Stimulated activated CD4-positive, alpha-beta T cell treated with anti-CD3 and anti-CD28 coated beads, TNF-alpha, amount 100 ng/mL, for 48 hours (primary cell): ENCODE measurements around the gene MYCT1.

Source experiments
- DNase-seq, 3 donors: peaks; one replicate each; pipeline ENCODE4 v3.0.0-alpha.2; 2020; ENCODE audit warnings: low read depth in 3 of 3

Gene MYCT1

DNA sequence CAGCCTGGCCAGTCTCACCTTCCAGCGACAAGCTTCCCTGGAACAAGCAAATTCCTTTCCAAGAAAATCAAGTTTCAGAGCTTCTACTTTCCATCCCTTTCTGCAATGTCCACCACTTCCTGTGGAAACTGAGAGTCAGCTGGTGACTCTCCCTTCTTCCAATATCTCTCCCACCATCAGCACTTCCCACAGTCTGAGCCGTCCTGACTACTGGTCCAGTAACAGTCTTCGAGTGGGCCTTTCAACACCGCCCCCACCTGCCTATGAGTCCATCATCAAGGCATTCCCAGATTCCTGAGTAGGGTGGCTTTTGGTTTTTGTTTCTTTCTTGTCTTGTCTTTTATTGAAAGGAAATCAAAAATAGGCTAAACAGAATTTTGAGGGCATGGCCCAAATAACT is 24.3 kb downstream of the MYCT1 start:
- DNase-seq: no peak

DNA sequence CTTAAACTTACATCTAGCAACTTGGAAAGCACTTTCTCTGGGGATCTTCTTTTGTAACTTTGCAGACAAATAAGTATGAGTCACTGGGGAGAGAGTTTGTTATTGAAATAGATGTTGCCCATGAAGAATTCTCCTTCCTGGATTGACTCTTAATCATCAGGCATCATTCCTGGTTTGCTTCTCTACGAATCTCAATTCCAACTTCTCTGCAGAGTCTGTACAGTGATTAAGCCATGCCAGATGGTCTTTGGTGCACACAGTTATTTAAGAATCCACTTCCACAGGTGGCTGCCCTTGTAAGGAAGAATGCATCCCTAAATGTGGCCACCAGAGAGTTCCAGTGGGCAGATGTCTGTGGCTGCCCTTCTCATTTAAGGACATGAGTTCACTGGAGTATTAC is 25.7 kb downstream of the MYCT1 start:
- no peak for DNase-seq

GRCh38 chr6:152726313-152726712 is 28.6 kb downstream of the MYCT1 start:
- no peak for DNase-seq

- DNase-seq: no peak
These were observed 29.8 kb downstream of the MYCT1 start for GRCh38 chr6:152727507-152727906.

DNA sequence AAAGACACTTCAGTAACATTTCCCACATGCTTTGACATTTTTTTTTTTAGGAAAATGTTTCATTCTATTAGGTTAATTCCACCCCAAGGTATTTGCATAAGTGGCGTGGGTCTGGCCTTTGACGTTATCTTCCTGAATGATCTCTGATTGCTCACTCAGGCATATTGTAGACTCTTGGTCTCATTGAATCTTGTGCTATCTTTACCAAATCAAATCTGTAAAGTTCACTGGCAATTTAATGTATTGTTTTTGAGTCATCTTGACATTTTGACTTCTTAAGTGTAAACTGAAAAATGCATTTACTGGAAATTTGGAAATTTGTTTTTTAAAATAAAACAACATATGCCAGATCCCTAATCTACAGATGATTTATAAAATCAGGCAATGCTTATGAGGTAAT is 36.9 kb downstream of the MYCT1 start:
- DNase-seq: no peak

DNA sequence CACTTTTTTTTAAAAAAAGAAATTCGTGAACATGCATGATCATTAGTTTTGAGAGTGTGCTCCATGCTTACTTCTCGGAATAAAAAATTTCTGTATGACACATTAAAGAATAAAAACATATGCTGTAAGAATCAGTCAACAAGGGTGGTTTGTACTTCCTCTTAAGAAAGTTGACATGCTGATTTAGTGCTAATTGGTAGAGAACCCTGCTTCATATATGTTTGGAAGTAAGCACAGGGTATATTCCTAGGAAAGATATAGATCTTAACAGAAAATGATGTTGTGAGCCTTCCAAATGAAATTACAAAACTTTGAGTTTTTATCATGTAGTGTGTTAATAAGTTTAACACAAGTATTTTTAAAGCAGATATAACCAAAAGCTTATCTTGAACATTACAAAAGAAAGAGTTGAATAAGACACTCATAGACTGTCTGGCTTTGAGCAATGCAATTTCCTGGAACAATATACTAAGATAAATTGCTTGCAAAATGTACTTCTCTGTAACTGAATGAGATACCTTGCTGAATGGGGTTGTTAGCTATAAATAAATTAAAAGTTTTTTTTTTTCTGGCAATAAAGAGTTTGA is 39.1 kb downstream of the MYCT1 start:
- no peak for DNase-seq

DNA sequence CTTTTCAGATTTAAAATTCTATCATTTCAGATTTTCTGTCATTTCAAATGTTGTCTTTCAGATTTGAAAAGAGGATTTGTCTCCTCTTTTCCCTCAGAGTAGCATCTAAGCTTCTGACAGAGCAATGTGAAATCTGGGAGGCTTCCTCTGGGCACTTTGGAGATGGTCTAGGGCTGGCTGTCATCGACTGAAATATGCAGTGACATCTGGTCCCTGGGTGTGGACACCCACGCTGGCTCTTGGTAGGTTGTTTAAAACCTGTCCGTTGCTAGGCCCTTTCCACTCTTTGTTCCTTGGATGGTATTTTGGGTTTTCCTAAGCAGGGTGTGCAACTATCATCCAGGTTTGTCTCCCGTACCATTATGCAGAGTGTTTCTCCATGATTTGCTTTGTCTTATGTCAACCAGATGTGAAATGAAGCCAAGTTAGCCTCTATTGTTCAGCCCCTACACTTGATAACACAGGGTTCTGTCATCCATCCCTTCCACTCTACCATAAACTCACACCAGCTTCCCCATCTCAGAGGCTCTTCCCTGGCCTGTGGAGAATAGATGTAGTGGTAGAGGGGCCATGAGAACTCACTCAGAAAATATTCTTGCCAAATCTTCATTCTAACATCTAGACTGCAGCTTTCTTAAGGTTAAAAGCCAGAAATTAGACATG is 47.9 kb downstream of the MYCT1 start:
- DNase-seq: no peak

DNA sequence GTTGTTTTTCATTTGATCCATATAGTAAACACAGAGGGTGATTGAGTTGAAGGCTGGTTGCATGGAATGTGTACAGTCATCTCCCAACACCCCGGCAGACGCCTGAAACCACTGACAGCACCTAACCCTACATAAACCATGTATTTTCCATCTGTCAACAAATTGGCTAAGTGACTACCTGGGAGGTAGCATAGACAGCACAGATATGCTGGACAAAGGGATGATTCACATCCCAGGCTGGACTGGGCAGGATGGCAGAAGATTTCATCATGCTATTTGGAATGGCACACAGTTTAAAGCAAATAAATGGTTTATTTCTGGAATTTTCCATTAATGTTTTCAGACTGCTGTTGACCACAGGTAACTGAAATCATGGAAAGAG is 48.5 kb downstream of the MYCT1 start:
- DNase-seq: no peak

DNA sequence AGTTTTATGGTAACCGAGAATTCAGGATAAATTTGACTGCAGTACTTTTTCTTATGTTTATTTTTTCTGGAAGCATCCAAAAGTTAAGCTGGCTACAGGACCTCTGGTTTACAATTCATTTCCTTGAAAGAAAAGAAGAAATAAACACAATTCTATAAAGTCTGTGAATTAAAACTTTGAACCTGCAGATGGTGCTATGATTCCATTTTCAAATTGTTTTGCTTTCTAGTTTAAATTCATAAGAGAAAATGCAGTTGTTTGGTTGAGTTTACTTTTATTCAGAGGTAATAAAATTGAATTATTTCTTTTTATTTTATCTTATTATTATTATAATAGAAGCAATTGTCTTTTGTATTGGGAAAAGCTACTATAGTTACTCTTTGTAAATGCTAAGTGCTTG is 51.1 kb downstream of the MYCT1 start:
- no peak for DNase-seq

DNA sequence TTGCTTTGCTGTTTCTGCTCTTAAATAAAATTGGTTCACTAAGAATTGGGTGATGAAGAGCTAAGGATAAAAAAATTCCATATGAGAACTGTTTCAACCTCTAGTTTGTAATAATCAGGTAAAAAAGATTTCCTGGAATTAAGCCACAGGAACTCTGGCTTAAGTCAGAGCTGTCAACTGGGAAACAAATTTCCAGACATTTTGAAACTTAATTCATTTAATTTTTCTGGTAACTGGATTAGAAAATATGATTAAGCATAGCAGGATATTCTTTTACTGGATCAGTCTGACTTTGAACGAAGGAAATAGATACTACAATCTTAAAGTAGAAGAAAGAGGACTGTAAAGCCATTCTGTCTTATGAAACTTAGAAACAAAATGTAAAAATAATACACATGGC is 51.6 kb downstream of the MYCT1 start:
- DNase-seq: no peak

- no peak for DNase-seq
These were observed 53.0 kb downstream of the MYCT1 start, which contains the start of gene VIP for GRCh38 chr6:152750694-152751093. Gene VIP (plus strand): TSS chr6:152750797. CDS start chr6:152752178, 1,381 bp downstream.

GRCh38 chr6:152765331-152765730 is 67.6 kb downstream of the MYCT1 start:
- no peak for DNase-seq

DNA sequence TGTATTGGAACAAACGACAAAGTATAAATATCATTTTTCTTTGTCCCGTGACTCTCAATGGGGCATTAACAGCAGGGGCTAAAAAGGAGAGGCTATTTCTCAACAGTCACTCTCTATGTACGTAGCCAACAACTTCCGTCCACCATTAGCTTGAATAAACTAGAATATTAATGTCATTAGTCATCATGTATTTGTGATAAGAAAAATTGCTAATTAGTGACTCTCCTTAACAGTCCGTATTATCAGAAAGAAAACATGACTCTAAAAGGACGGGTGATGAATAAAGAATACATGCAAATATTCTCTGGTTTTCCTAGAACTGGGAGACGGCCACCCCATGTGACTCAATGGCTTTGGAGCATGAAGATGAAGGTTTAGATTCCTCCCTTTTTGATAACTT is 71.5 kb downstream of the MYCT1 start:
- DNase-seq: no peak

DNA sequence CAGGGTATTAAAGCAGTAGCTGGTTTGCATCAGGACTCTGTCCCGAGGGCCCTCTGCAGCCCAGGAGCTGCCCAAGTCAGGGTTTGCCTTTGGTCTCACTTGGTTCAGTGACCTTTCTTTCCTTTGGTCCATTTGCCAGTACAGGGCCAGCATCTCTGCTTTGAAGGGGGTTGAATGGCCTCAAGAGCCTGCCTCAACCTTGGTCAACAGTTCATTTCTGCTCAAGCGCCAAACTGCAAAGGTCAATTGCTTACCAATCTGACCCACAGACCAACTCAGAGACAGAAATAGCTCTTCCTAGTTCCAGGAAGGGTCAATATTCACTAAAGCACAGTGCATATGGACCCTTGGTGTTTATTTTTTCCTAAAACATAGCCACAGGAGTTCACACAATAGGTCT is 72.3 kb downstream of the MYCT1 start:
- DNase-seq: no peak

DNA sequence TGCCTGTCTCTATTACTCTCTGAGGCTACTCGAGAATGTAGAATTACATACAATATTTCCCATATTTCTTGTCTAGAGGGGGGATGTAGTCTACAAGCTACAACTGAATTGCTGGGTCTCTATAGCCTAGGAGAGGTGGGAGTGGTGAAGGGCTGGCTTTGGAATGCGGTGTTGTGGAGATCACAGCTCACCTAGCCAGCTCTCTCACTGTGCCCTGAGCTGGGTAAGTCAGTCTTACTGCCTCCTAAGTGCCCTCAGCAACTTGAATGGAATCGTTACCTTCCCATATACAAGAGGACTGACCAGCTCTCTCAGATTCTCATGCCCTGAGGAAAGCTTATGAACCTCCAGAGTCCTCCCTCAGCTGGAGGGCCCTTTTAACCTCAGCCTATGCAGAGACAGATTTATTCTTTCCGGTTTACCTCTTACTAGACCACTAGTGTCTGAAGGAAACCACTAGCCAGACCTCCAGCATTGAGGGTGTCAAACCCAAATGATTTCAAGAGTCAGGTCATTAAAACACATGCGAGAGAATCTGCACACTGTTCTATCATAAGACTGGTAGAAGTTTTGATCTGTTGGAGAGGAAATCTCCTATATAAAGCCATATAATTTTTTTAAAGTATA is 73.5 kb downstream of the MYCT1 start:
- no peak for DNase-seq
